ENCODE measurements around the gene PRR27. TPM values are rescaled to one million over a fixed set of nuclear protein-coding genes. Genes with fewer than 3 reads are reported as not detected.

Gene PRR27
- total RNA-seq, 1 donor from 2014 or later = not detected

GRCh38 chr4:70195425-70195824 is 41.4 kb downstream of the PRR27 start, which contains the start of gene ODAM:
TSS of gene ODAM (plus strand) at chr4:70195725. CDS start at chr4:70196544, 819 bp downstream.
- no peaks in the 10 kb centered on the region for H3K4me1 ChIP-seq
- no peaks in the 10 kb centered on the region for H3K9me3 Mint-ChIP-seq
- no peaks in the 10 kb centered on the region for H3K27me3 Mint-ChIP-seq (ENCODE audit: insufficient read depth, low read depth)
- no peaks in the 10 kb centered on the region for H3K9me3 ChIP-seq (ENCODE audit: low read depth)
- no peak within 1 kb of the TSS for H3K27ac ChIP-seq
- H3K27me3 ChIP-seq = no peaks in the 10 kb centered on the region
- H3K4me1 Mint-ChIP-seq = peaks cover 3% of the 10 kb centered on the region
- H4K20me1 ChIP-seq (ENCODE audit: low read depth) = no peaks in the 10 kb centered on the region
- no peak within 1 kb of the TSS for H3K4me3 Mint-ChIP-seq
- H3F3A ChIP-seq (ENCODE audit: low read depth) = no peaks in the 10 kb centered on the region
- no peaks in the 10 kb centered on the region for H3K36me3 Mint-ChIP-seq
- no peak within 1 kb of the TSS for H3K27ac Mint-ChIP-seq
- H3K9ac ChIP-seq = no peak within 1 kb of the TSS
- no peak within 1 kb of the TSS for H3K4me3 ChIP-seq
- DNase-seq (ENCODE audit: low spot score) = no peak
- TF ChIP-seq, protein P1, sequence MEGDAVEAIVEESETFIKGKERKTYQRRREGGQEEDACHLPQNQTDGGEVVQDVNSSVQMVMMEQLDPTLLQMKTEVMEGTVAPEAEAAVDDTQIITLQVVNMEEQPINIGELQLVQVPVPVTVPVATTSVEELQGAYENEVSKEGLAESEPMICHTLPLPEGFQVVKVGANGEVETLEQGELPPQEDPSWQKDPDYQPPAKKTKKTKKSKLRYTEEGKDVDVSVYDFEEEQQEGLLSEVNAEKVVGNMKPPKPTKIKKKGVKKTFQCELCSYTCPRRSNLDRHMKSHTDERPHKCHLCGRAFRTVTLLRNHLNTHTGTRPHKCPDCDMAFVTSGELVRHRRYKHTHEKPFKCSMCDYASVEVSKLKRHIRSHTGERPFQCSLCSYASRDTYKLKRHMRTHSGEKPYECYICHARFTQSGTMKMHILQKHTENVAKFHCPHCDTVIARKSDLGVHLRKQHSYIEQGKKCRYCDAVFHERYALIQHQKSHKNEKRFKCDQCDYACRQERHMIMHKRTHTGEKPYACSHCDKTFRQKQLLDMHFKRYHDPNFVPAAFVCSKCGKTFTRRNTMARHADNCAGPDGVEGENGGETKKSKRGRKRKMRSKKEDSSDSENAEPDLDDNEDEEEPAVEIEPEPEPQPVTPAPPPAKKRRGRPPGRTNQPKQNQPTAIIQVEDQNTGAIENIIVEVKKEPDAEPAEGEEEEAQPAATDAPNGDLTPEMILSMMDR (IDR thresholded peaks at IDR 0.05) = no peak
- TF ChIP-seq EZH2phosphoT487 (IDR thresholded peaks at IDR 0.05) (no peak), EZH2 (IDR thresholded peaks at IDR 0.05) (no peak)
- no peaks in the 10 kb centered on the region for H3K79me2 ChIP-seq (ENCODE audit: low read depth)
- H2AFZ ChIP-seq (replicated peaks) = no peak within 1 kb of the TSS
- no peaks in the 10 kb centered on the region for H3K36me3 ChIP-seq
- H3K4me2 ChIP-seq = no peak within 1 kb of the TSS

DNA sequence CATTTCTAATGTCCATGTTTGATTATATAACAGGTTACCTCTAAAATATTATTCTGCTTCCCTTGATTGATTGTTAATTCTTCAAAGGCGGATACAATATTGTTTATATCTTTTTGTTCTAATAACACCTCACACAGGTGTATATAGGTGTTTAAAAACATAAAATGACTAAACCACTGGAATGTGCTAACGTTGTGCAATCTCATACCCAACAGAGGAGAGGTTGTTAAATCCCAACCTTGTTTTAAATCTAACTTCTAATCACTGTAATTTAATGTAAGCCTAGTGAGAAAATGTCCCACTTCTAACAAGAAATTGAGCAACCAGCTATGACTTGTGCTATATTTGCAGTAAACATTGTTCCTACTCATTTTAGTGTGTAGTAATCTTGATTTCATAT is 42.8 kb downstream of the PRR27 start:
- no peak overlapping the region for H3K9ac ChIP-seq
- H3K4me3 ChIP-seq = no peak overlapping the region
- no peaks in the 10 kb centered on the region for H3K4me1 ChIP-seq
- no peak overlapping the region for H3K4me3 Mint-ChIP-seq
- H3K27me3 ChIP-seq = no peaks in the 10 kb centered on the region
- H3K4me1 Mint-ChIP-seq = peaks cover 3% of the 10 kb centered on the region
- H3K9me3 Mint-ChIP-seq = no peaks in the 10 kb centered on the region
- no peak overlapping the region for H3K27ac ChIP-seq
- H4K20me1 ChIP-seq (ENCODE audit: low read depth) = no peaks in the 10 kb centered on the region
- no peak overlapping the region for H2AFZ ChIP-seq (replicated peaks)
- no peaks in the 10 kb centered on the region for H3K79me2 ChIP-seq (ENCODE audit: low read depth)
- no peak overlapping the region for H3K27ac Mint-ChIP-seq
- no peak for TF ChIP-seq EZH2 (IDR thresholded peaks at IDR 0.05)
- TF ChIP-seq EZH2phosphoT487 (IDR thresholded peaks at IDR 0.05) = no peak
- TF ChIP-seq, protein P1 (IDR thresholded peaks at IDR 0.05) = no peak
- no peaks in the 10 kb centered on the region for H3K9me3 ChIP-seq (ENCODE audit: low read depth)
- no peak overlapping the region for H3K4me2 ChIP-seq
- no peaks in the 10 kb centered on the region for H3K36me3 Mint-ChIP-seq
- H3K36me3 ChIP-seq = no peaks in the 10 kb centered on the region
- DNase-seq (ENCODE audit: low spot score) = no peak
- no peaks in the 10 kb centered on the region for H3K27me3 Mint-ChIP-seq (ENCODE audit: insufficient read depth, low read depth)
- H3F3A ChIP-seq (ENCODE audit: low read depth) = no peaks in the 10 kb centered on the region

GRCh38 chr4:70197842-70198241 is 43.8 kb downstream of the PRR27 start:
- no peak overlapping the region for H3K9ac ChIP-seq
- no peak overlapping the region for H3K4me3 Mint-ChIP-seq
- no peaks in the 10 kb centered on the region for H3K79me2 ChIP-seq (ENCODE audit: low read depth)
- H4K20me1 ChIP-seq (ENCODE audit: low read depth) = no peaks in the 10 kb centered on the region
- no peaks in the 10 kb centered on the region for H3K27me3 ChIP-seq
- no peaks in the 10 kb centered on the region for H3F3A ChIP-seq (ENCODE audit: low read depth)
- no peak overlapping the region for H3K4me2 ChIP-seq
- peak overlapping the region; percentile 34 for H2AFZ ChIP-seq (replicated peaks)
- H3K4me1 Mint-ChIP-seq = peaks cover 3% of the 10 kb centered on the region
- H3K36me3 ChIP-seq = no peaks in the 10 kb centered on the region
- no peaks in the 10 kb centered on the region for H3K36me3 Mint-ChIP-seq
- H3K9me3 ChIP-seq (ENCODE audit: low read depth) = no peaks in the 10 kb centered on the region
- no peak for TF ChIP-seq EZH2phosphoT487 (IDR thresholded peaks at IDR 0.05)
- TF ChIP-seq, protein P1 (IDR thresholded peaks at IDR 0.05) = no peak
- TF ChIP-seq EZH2 (IDR thresholded peaks at IDR 0.05) = no peak
- no peaks in the 10 kb centered on the region for H3K4me1 ChIP-seq
- no peaks in the 10 kb centered on the region for H3K27me3 Mint-ChIP-seq (ENCODE audit: insufficient read depth, low read depth)
- no peaks in the 10 kb centered on the region for H3K9me3 Mint-ChIP-seq
- no peak overlapping the region for H3K27ac Mint-ChIP-seq
- H3K27ac ChIP-seq = no peak overlapping the region
- no peak overlapping the region for H3K4me3 ChIP-seq
- DNase-seq (ENCODE audit: low spot score) = peak; percentile 30
